NCI-H2081 treated with DMSO at 0.1 percent for 48 hours (cell line): ENCODE measurements around the gene RMI1.
"Not testable (repeated sequence)": the region's sequence is repeated elsewhere in the genome, so short reads cannot be mapped to it uniquely, and the experiment has no call there.

Source experiments
- DNase-seq: peaks from one replicate; lab custom pipeline; 2025; lab: John Stamatoyannopoulos, UW

The RMI1 gene

GRCh38 chr9:83980395-83981125 lies at the start of gene RMI1:
Gene RMI1, plus strand, starts transcription at chr9:83980805. Its CDS starts 20,182 bp downstream, at chr9:84000987.
- peak; percentile 77 for DNase-seq

GRCh38 chr9:83930881-83931280 lies 49.7 kb upstream of the RMI1 start:
- DNase-seq: no peak

GRCh38 chr9:83932011-83932410 lies 48.6 kb upstream of the RMI1 start:
- DNase-seq: no peak

- DNase-seq: no peak
These were observed 47.8 kb upstream of the RMI1 start for GRCh38 chr9:83932851-83933250.

GRCh38 chr9:83933790-83934189 lies 46.8 kb upstream of the RMI1 start:
- no peak for DNase-seq

- no peak for DNase-seq
These were observed 45.9 kb upstream of the RMI1 start for GRCh38 chr9:83934569-83935275.

- DNase-seq: no peak
These were observed 45.2 kb upstream of the RMI1 start for GRCh38 chr9:83935276-83935935.

- no peak for DNase-seq
These were observed 44.1 kb upstream of the RMI1 start for GRCh38 chr9:83936523-83936922.

GRCh38 chr9:83937861-83938455 lies 42.6 kb upstream of the RMI1 start:
- DNase-seq: no peak

- no peak for DNase-seq
These were observed 39.9 kb upstream of the RMI1 start for GRCh38 chr9:83940590-83941303.

- DNase-seq: not testable (repeated sequence)
These were observed 32.5 kb upstream of the RMI1 start for GRCh38 chr9:83948096-83948495.

- no peak for DNase-seq
These were observed 24.5 kb upstream of the RMI1 start for GRCh38 chr9:83956086-83956435.

GRCh38 chr9:83956436-83957247 lies 24.0 kb upstream of the RMI1 start:
- DNase-seq: no peak

GRCh38 chr9:83957248-83957513 lies 23.4 kb upstream of the RMI1 start:
- no peak for DNase-seq

GRCh38 chr9:83959061-83959460 lies 21.5 kb upstream of the RMI1 start:
- DNase-seq: no peak

- DNase-seq: no peak
These were observed 19.6 kb upstream of the RMI1 start for GRCh38 chr9:83960991-83961390.

GRCh38 chr9:83962165-83962564 lies 18.4 kb upstream of the RMI1 start:
- DNase-seq: no peak

GRCh38 chr9:83964973-83965349 lies 15.6 kb upstream of the RMI1 start:
- no peak for DNase-seq

GRCh38 chr9:83965350-83966208 lies 15.0 kb upstream of the RMI1 start:
- no peak for DNase-seq

- no peak for DNase-seq
These were observed 14.4 kb upstream of the RMI1 start for GRCh38 chr9:83966209-83966582.

GRCh38 chr9:83967073-83967472 lies 13.5 kb upstream of the RMI1 start:
- DNase-seq: no peak
